Measurements from ENCODE around the gene CRYZ. TPM values are rescaled to one million over a fixed set of nuclear protein-coding genes. Genes with fewer than 3 reads are reported as not detected.

Gene CRYZ
- polyA plus RNA-seq, 1 of the 3 experiments (the other 2 are of a cell fraction) = 57.2 TPM

- WGBS (ENCODE audit: low lambda C conversion rate) = 46% methylated on average over 3 of the region's 3 CpGs
- Histone ChIP-seq H3K4me3 (ENCODE audit: low read depth in 2 of 2, low read length in 1 of 2) (no peak overlapping the region), H3K9ac (no peak overlapping the region), H3F3A (replicated peaks; ENCODE audit: insufficient read depth) (no peaks in the 10 kb centered on the region), H3K27me3 (ENCODE audit: insufficient read depth) (no peaks in the 10 kb centered on the region), H3K4me1 (ENCODE audit: control insufficient read depth in 1 of 2, insufficient read depth in 2 of 2, low read depth in 1 of 2, low read length in 1 of 2) (no peaks in the 10 kb centered on the region), H3K9me3 (no peaks in the 10 kb centered on the region), H3K79me2 (ENCODE audit: insufficient read depth) (no peaks in the 10 kb centered on the region), H3K9me2 (no peaks in the 10 kb centered on the region), H3K4me2 (no peak overlapping the region), H3K36me3 (replicated peaks in 1 of 2; ENCODE audit: control insufficient read depth in 1 of 2, insufficient read depth in 2 of 2, low read length in 1 of 2) (no peaks in the 10 kb centered on the region), H4K20me1 (ENCODE audit: insufficient read depth) (no peaks in the 10 kb centered on the region), H3K27ac (ENCODE audit: low read depth in 2 of 2, low read length in 1 of 2) (no peak overlapping the region), H2AFZ (ENCODE audit: low read depth) (no peak overlapping the region)
- POLR2A ChIA-PET = no interaction called here
- CTCF ChIA-PET = interaction anchor here (2.6 kb wide), 1 partner anchor 9 kb away, joined by 15 read pairs; no protein-coding TSS in a partner anchor
- DNase-seq = no peak
- TF ChIP-seq NRF1 (IDR thresholded peaks at IDR 0.05; ENCODE audit: low read depth, low read length) (no peak), FOXM1 (IDR thresholded peaks at IDR 0.05; ENCODE audit: low read depth) (no peak), YY1 (IDR thresholded peaks at IDR 0.05; ENCODE audit: low read depth) (no peak), NFIC (IDR thresholded peaks at IDR 0.05; ENCODE audit: borderline replicate concordance) (no peak), TCF12 (IDR thresholded peaks at IDR 0.05) (no peak), RXRA (IDR thresholded peaks at IDR 0.05; ENCODE audit: borderline replicate concordance, low read depth) (no peak)
- TF ChIP-seq, protein P1, sequence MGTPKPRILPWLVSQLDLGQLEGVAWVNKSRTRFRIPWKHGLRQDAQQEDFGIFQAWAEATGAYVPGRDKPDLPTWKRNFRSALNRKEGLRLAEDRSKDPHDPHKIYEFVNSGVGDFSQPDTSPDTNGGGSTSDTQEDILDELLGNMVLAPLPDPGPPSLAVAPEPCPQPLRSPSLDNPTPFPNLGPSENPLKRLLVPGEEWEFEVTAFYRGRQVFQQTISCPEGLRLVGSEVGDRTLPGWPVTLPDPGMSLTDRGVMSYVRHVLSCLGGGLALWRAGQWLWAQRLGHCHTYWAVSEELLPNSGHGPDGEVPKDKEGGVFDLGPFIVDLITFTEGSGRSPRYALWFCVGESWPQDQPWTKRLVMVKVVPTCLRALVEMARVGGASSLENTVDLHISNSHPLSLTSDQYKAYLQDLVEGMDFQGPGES (IDR thresholded peaks at IDR 0.05; ENCODE audit: low read depth, low read length) = no peak
- TF ChIP-seq, protein P2, sequence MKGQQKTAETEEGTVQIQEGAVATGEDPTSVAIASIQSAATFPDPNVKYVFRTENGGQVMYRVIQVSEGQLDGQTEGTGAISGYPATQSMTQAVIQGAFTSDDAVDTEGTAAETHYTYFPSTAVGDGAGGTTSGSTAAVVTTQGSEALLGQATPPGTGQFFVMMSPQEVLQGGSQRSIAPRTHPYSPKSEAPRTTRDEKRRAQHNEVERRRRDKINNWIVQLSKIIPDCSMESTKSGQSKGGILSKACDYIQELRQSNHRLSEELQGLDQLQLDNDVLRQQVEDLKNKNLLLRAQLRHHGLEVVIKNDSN (IDR thresholded peaks at IDR 0.05; ENCODE audit: borderline replicate concordance, low read depth) = no peak
Measured at GRCh38 chr1:74681001-74681400, 51.8 kb downstream of the CRYZ start.

DNA sequence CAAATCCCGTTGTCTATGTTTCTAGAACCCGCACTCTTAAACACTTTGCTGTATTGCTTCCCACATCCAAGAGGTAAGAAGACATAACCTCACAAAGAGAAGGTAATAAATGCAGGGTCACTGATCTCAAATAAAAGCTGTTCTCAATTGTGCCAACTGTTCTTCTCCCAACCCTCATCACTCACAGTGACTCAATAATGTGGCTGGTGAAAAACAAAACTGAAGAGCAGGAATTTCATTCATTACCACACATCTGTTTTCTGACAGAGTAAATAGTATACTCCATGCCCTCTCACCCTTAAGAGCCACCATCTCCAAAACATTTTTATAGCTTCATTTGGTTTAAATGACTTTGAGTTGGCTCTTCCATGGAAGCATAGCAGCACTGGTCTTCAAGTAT lies 53.0 kb downstream of the CRYZ start:
- WGBS (ENCODE audit: low lambda C conversion rate) = 54% methylated on average over 2 of the region's 2 CpGs
- Histone ChIP-seq H3K9ac (no peak overlapping the region), H3K9me3 (no peaks in the 10 kb centered on the region), H3K4me1 (ENCODE audit: control insufficient read depth in 1 of 2, insufficient read depth in 2 of 2, low read depth in 1 of 2, low read length in 1 of 2) (no peaks in the 10 kb centered on the region), H2AFZ (ENCODE audit: low read depth) (no peak overlapping the region), H4K20me1 (ENCODE audit: insufficient read depth) (no peaks in the 10 kb centered on the region), H3K4me3 (ENCODE audit: low read depth in 2 of 2, low read length in 1 of 2) (no peak overlapping the region), H3K4me2 (no peak overlapping the region), H3K27ac (ENCODE audit: low read depth in 2 of 2, low read length in 1 of 2) (no peak overlapping the region), H3K36me3 (replicated peaks in 1 of 2; ENCODE audit: control insufficient read depth in 1 of 2, insufficient read depth in 2 of 2, low read length in 1 of 2) (no peaks in the 10 kb centered on the region), H3K9me2 (no peaks in the 10 kb centered on the region), H3K27me3 (ENCODE audit: insufficient read depth) (no peaks in the 10 kb centered on the region), H3K79me2 (ENCODE audit: insufficient read depth) (no peaks in the 10 kb centered on the region), H3F3A (replicated peaks; ENCODE audit: insufficient read depth) (no peaks in the 10 kb centered on the region)
- ChIA-PET CTCF (interaction anchor here (0.9 to 2.6 kb wide), 3 partner anchors 10 to 173 kb away, joined by 3 to 15 read pairs (median 3); no protein-coding TSS in a partner anchor), POLR2A (no interaction called here)
- DNase-seq = no peak
- TF ChIP-seq EP300 (IDR thresholded peaks at IDR 0.05; ENCODE audit: borderline replicate concordance in 1 of 2, low read depth in 1 of 2, low read length in 1 of 2) = no peak
- TF ChIP-seq TEAD4 (IDR thresholded peaks at IDR 0.05; ENCODE audit: borderline replicate concordance, insufficient read depth) = no peak
- no peak for TF ChIP-seq YY1 (IDR thresholded peaks at IDR 0.05; ENCODE audit: low read depth)
- TF ChIP-seq, protein P3, sequence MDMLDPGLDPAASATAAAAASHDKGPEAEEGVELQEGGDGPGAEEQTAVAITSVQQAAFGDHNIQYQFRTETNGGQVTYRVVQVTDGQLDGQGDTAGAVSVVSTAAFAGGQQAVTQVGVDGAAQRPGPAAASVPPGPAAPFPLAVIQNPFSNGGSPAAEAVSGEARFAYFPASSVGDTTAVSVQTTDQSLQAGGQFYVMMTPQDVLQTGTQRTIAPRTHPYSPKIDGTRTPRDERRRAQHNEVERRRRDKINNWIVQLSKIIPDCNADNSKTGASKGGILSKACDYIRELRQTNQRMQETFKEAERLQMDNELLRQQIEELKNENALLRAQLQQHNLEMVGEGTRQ (IDR thresholded peaks at IDR 0.05; ENCODE audit: borderline replicate concordance, low read depth, low read length) = no peak
- no peak for TF ChIP-seq ZBTB33 (IDR thresholded peaks at IDR 0.05; ENCODE audit: borderline replicate concordance, low read depth)
- no peak for TF ChIP-seq POLR2AphosphoS5 (IDR thresholded peaks at IDR 0.05; ENCODE audit: low read depth, low read length)
- no peak for TF ChIP-seq GATA2 (CRISPR knock-in tag; IDR thresholded peaks at IDR 0.05)
- TF ChIP-seq RCOR1 (IDR thresholded peaks at IDR 0.05; ENCODE audit: low read length) = no peak
- no peak for TF ChIP-seq MEF2A (IDR thresholded peaks at IDR 0.05; ENCODE audit: borderline replicate concordance, low read depth)
- TF ChIP-seq JUND (IDR thresholded peaks at IDR 0.05) = no peak
- no peak for TF ChIP-seq FOSL2 (IDR thresholded peaks at IDR 0.05; ENCODE audit: borderline replicate concordance, low read depth)
- TF ChIP-seq, protein P4, sequence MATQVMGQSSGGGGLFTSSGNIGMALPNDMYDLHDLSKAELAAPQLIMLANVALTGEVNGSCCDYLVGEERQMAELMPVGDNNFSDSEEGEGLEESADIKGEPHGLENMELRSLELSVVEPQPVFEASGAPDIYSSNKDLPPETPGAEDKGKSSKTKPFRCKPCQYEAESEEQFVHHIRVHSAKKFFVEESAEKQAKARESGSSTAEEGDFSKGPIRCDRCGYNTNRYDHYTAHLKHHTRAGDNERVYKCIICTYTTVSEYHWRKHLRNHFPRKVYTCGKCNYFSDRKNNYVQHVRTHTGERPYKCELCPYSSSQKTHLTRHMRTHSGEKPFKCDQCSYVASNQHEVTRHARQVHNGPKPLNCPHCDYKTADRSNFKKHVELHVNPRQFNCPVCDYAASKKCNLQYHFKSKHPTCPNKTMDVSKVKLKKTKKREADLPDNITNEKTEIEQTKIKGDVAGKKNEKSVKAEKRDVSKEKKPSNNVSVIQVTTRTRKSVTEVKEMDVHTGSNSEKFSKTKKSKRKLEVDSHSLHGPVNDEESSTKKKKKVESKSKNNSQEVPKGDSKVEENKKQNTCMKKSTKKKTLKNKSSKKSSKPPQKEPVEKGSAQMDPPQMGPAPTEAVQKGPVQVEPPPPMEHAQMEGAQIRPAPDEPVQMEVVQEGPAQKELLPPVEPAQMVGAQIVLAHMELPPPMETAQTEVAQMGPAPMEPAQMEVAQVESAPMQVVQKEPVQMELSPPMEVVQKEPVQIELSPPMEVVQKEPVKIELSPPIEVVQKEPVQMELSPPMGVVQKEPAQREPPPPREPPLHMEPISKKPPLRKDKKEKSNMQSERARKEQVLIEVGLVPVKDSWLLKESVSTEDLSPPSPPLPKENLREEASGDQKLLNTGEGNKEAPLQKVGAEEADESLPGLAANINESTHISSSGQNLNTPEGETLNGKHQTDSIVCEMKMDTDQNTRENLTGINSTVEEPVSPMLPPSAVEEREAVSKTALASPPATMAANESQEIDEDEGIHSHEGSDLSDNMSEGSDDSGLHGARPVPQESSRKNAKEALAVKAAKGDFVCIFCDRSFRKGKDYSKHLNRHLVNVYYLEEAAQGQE (IDR thresholded peaks at IDR 0.05; ENCODE audit: low read depth, low read length) = no peak
- TF ChIP-seq GABPA (IDR thresholded peaks at IDR 0.05; ENCODE audit: low read depth) = no peak
- TF ChIP-seq FOXJ3 (CRISPR knock-in tag; IDR thresholded peaks at IDR 0.05) = no peak
